Parathyroid adenoma (tissue), 2 donors: ENCODE results near the gene ACTR3.

Source experiments
- H2AFZ ChIP-seq: fragments of 300-600 bp; sonication (generic); one replicate; pipeline ENCODE4 v1.7.0; 2017; ENCODE audit warnings: antibody characterized with exemption, mild to moderate bottlenecking
- H3K27ac ChIP-seq: fragments of 300-600 bp; sonication (generic); one replicate; pipeline ENCODE4 v1.7.0; 2017
- H3K27me3 ChIP-seq: fragments of 300-600 bp; sonication (generic); one replicate; pipeline ENCODE4 v1.7.0; 2017; ENCODE audit warnings: low read length; ENCODE audit not compliant: control insufficient read depth, insufficient read depth
- H3K36me3 ChIP-seq: fragments of 300-600 bp; sonication (generic); one replicate; pipeline ENCODE4 v1.7.0; 2017; ENCODE audit warnings: low read length; ENCODE audit not compliant: control insufficient read depth, insufficient read depth
- H3K4me1 ChIP-seq: fragments of 300-600 bp; sonication (generic); one replicate; pipeline ENCODE4 v1.7.0; 2017; ENCODE audit warnings: control low read depth
- H3K4me2 ChIP-seq: fragments of 300-600 bp; sonication (generic); one replicate; pipeline ENCODE4 v1.7.0; 2017; ENCODE audit warnings: low read length
- H3K4me3 ChIP-seq: fragments of 300-600 bp; sonication (generic); one replicate; pipeline ENCODE4 v1.7.0; 2017; ENCODE audit warnings: low read depth, low read length
- H3K79me2 ChIP-seq: fragments of 300-600 bp; sonication (generic); one replicate; pipeline ENCODE4 v1.7.0; 2017; ENCODE audit warnings: control low read depth
- H3K9ac ChIP-seq: fragments of 300-600 bp; sonication (generic); one replicate; pipeline ENCODE4 v1.7.0; 2017; ENCODE audit warnings: mild to moderate bottlenecking
- H3K9me3 ChIP-seq: fragments of 300-600 bp; sonication (generic); one replicate; pipeline ENCODE4 v1.7.0; 2017; ENCODE audit warnings: low read length; ENCODE audit not compliant: control insufficient read depth
- CTCF ChIP-seq: fragments of 300-600 bp; sonication (generic); IDR thresholded peaks from one replicate; pipeline ENCODE4 v1.7.0; 2017; ENCODE audit warnings: antibody characterized with exemption, mild to moderate bottlenecking
- donor health status: primary hyperparathyroidism.

Gene ACTR3

GRCh38 chr2:114001937-114002336, 112.0 kb downstream of the ACTR3 start:
- Histone ChIP-seq H3K4me2 (no peak overlapping the region), H3K27me3 (no peaks in the 10 kb centered on the region), H3K9ac (no peak overlapping the region), H3K27ac (no peak overlapping the region), H3K79me2 (no peaks in the 10 kb centered on the region), H3K4me1 (no peaks in the 10 kb centered on the region), H3K4me3 (no peak overlapping the region), H3K9me3 (no peaks in the 10 kb centered on the region), H2AFZ (no peak overlapping the region), H3K36me3 (no peaks in the 10 kb centered on the region)
- no peak for TF ChIP-seq CTCF

- TF ChIP-seq CTCF = no peak
- Histone ChIP-seq H3K4me3 (no peak overlapping the region), H3K4me1 (no peaks in the 10 kb centered on the region), H3K9ac (no peak overlapping the region), H3K27me3 (no peaks in the 10 kb centered on the region), H3K79me2 (no peaks in the 10 kb centered on the region), H3K9me3 (no peaks in the 10 kb centered on the region), H2AFZ (no peak overlapping the region), H3K36me3 (no peaks in the 10 kb centered on the region), H3K27ac (no peak overlapping the region), H3K4me2 (no peak overlapping the region)
Observed at GRCh38 chr2:114005110-114005783, 115.4 kb downstream of the ACTR3 start.

GRCh38 chr2:114006460-114006859, 116.6 kb downstream of the ACTR3 start:
- Histone ChIP-seq H3K4me1 (no peaks in the 10 kb centered on the region), H3K27me3 (no peaks in the 10 kb centered on the region), H3K4me3 (no peak overlapping the region)

GRCh38 chr2:114007436-114007835, 117.5 kb downstream of the ACTR3 start:
- Histone ChIP-seq H2AFZ (no peak overlapping the region), H3K27ac (no peak overlapping the region), H3K4me2 (no peak overlapping the region), H3K36me3 (no peaks in the 10 kb centered on the region), H3K9me3 (no peaks in the 10 kb centered on the region), H3K79me2 (no peaks in the 10 kb centered on the region), H3K4me1 (no peaks in the 10 kb centered on the region), H3K9ac (no peak overlapping the region), H3K4me3 (no peak overlapping the region), H3K27me3 (no peaks in the 10 kb centered on the region)
- no peak for TF ChIP-seq CTCF

More at GRCh38 chr2:114006460-114006859, 116.6 kb downstream of the ACTR3 start:
- H2AFZ ChIP-seq = no peak overlapping the region
- no peak overlapping the region for H3K9ac ChIP-seq
- H3K9me3 ChIP-seq = no peaks in the 10 kb centered on the region
- TF ChIP-seq CTCF = no peak
- H3K27ac ChIP-seq = no peak overlapping the region
- H3K4me2 ChIP-seq = no peak overlapping the region
- H3K79me2 ChIP-seq = no peaks in the 10 kb centered on the region
- no peaks in the 10 kb centered on the region for H3K36me3 ChIP-seq

GRCh38 chr2:114008720-114009119, 118.8 kb downstream of the ACTR3 start:
- Histone ChIP-seq H2AFZ (no peak overlapping the region), H3K27me3 (no peaks in the 10 kb centered on the region), H3K27ac (no peak overlapping the region), H3K79me2 (no peaks in the 10 kb centered on the region), H3K4me2 (no peak overlapping the region), H3K9me3 (no peaks in the 10 kb centered on the region), H3K36me3 (no peaks in the 10 kb centered on the region), H3K4me1 (no peaks in the 10 kb centered on the region), H3K9ac (no peak overlapping the region), H3K4me3 (no peak overlapping the region)
- TF ChIP-seq CTCF = no peak
